Activated CD8-positive, alpha-beta T cell treated with anti-CD3 and anti-CD28 coated beads for 36 hours (primary cell): Measurements from ENCODE around the gene PDE4B. TPM values are rescaled to one million over a fixed set of nuclear protein-coding genes. Genes with fewer than 3 reads are reported as not detected.
"Not testable (repeated sequence)": the region's sequence is repeated elsewhere in the genome, so short reads cannot be mapped to it uniquely, and the experiment has no call there.

Experiments
- ATAC-seq: fragments of 200-7000 bp; cut with Tn5 transposase; one replicate; pipeline ENCODE4 v1.10.0; 2021; ENCODE audit warnings: mild to moderate bottlenecking, moderate library complexity
- CTCF ChIA-PET: fragments of 350-600 bp; sonication (Branson Sonifier 250); formaldehyde crosslinking; loops from one replicate; lab custom pipeline; 2021; ENCODE audit warnings: antibody characterized with exemption; lab: Charles Lee
- POLR2A ChIA-PET: fragments of 350-600 bp; sonication (Branson Sonifier 250); formaldehyde crosslinking; loops from one replicate; lab custom pipeline; 2021; ENCODE audit warnings: antibody characterized with exemption; lab: Charles Lee
- DNase-seq: peaks from one replicate; pipeline ENCODE4 v3.0.0-alpha.2; 2020
- H3K27ac Mint-ChIP-seq: one replicate; pipeline ENCODE4 v1.8.0; 2021; ENCODE audit warnings: mild to moderate bottlenecking, mixed read lengths
- H3K27me3 Mint-ChIP-seq: one replicate; pipeline ENCODE4 v1.8.0; 2021; ENCODE audit warnings: mixed read lengths
- H3K36me3 Mint-ChIP-seq: one replicate; pipeline ENCODE4 v1.8.0; 2021; ENCODE audit warnings: low read depth, mixed read lengths
- H3K4me1 Mint-ChIP-seq: one replicate; pipeline ENCODE4 v1.8.0; 2021; ENCODE audit warnings: low read depth, mixed read lengths
- H3K4me3 Mint-ChIP-seq: one replicate; pipeline ENCODE4 v1.8.0; 2021; ENCODE audit warnings: mild to moderate bottlenecking, moderate library complexity, mixed read lengths
- H3K9me3 Mint-ChIP-seq: one replicate; pipeline ENCODE4 v1.8.0; 2021; ENCODE audit warnings: mixed read lengths
- CTCF ChIP-seq: fragments of 200-600 bp; IDR thresholded peaks from one replicate; pipeline ENCODE4 v1.8.0; 2022; ENCODE audit warnings: antibody characterized with exemption, mild to moderate bottlenecking
- intact Hi-C: fragments of 100-400 bp; cut with micrococcal nuclease; formaldehyde crosslinking; loops from one replicate; pipeline ENCODE4 v1.10.0; 2022
- total RNA-seq, 2 experiments: library from RNA; stranded (reverse); gene quantifications; one replicate each; pipeline ENCODE4 v1.2.3, GENCODE V29; 2021

Gene PDE4B
- total RNA-seq, 2 experiments from 2014 or later, result 32.4 to 33.1 TPM

DNA sequence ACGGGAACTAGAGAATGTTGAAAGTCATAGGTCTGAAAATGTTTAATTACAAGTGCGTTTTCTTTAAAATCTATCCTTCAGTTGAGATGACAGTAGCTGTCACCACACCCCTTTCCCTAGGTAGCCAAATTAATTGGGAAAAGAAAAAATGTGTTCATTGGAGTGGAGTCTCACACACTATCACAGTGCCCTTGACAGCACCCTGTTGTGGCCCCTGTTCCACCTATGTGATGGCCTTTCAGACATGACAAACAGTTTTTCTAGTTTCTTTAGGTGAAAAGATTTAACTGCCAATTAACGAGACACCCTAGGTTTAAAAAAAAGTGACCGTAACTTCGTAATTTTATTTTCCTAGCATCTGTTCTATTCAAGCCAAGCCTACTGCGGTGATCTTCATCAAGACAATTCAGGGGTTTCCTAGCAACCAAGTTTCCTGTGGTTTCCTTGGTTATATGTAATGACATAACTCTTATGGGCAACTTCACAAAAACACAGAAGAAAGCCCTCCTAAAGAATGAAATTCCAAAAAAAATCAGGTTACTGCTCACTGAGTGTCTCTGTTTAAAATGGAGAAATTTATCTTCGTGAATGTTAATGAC, 298.3 kb downstream of the PDE4B start:
- Mint-ChIP-seq H3K4me3 (no peak overlapping the region), H3K9me3 (no peaks in the 10 kb centered on the region), H3K27me3 (peaks cover 1% of the 10 kb centered on the region), H3K27ac (no peak overlapping the region), H3K36me3 (no peaks in the 10 kb centered on the region), H3K4me1 (peaks cover 7% of the 10 kb centered on the region)
- ChIA-PET POLR2A (no interaction called here), CTCF (interaction anchor here (0.9 kb wide), 1 partner anchor 152 kb away, joined by 3 read pairs; no protein-coding TSS in a partner anchor)
- intact Hi-C loops, result no loop called here
- DNase-seq (no peak), ATAC-seq (no peak)
- no peak for TF ChIP-seq CTCF

- no peak for DNase-seq
- TF ChIP-seq CTCF, result no peak
- H3K27me3 Mint-ChIP-seq, result peaks cover 3% of the 10 kb centered on the region
- H3K27ac Mint-ChIP-seq, result no peak overlapping the region
- no peak overlapping the region for H3K4me3 Mint-ChIP-seq
- POLR2A ChIA-PET, result no interaction called here
- no peaks in the 10 kb centered on the region for H3K36me3 Mint-ChIP-seq
- intact Hi-C loops, result no loop called here
- no peak for ATAC-seq
- CTCF ChIA-PET, result interaction anchor here (1.2 kb wide), 1 partner anchor 11 kb away, joined by 4 read pairs; no protein-coding TSS in a partner anchor
- peaks cover 2% of the 10 kb centered on the region for H3K9me3 Mint-ChIP-seq
- H3K4me1 Mint-ChIP-seq, result peaks cover 7% of the 10 kb centered on the region
These were observed 302.5 kb downstream of the PDE4B start for GRCh38 chr1:66095190-66095589.

- H3K9me3 Mint-ChIP-seq, H3K4me1 Mint-ChIP-seq, H3K27ac Mint-ChIP-seq, DNase-seq, H3K27me3 Mint-ChIP-seq, intact Hi-C loops, ATAC-seq, H3K36me3 Mint-ChIP-seq, H3K4me3 Mint-ChIP-seq: not testable (repeated sequence)
- ChIA-PET CTCF (interaction anchor here (1.1 kb wide), 1 partner anchor 10 kb away, joined by 3 read pairs; no protein-coding TSS in a partner anchor), POLR2A (interaction anchor here (0.6 kb wide), 1 partner anchor 452 kb away, joined by 4 read pairs; no protein-coding TSS in a partner anchor)
These were observed 308.3 kb downstream of the PDE4B start for GRCh38 chr1:66100959-66101358.

- intact Hi-C loops, H3K36me3 Mint-ChIP-seq, H3K4me3 Mint-ChIP-seq, H3K9me3 Mint-ChIP-seq, DNase-seq, H3K4me1 Mint-ChIP-seq, H3K27ac Mint-ChIP-seq, CTCF ChIA-PET, POLR2A ChIA-PET, ATAC-seq, H3K27me3 Mint-ChIP-seq: not testable (repeated sequence)
These were observed 311.4 kb downstream of the PDE4B start for GRCh38 chr1:66104076-66104475.

DNA sequence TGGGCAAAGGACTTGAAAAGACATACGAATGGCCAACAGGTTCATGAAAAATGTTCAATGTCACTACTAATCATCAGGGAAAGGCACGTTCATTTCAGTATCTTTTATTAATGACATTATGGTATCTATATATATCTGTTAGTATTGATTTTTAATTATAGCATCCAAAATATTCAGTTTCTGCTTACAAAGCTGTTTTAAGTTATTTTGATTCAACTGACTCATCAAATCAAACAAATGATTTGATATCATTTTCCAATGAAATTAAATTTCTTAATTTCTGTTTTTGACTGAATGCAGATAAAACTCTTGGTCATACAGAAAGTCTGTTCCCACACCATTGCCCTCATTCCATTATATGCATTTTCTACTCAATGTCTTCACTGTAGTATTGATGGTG, 315.9 kb downstream of the PDE4B start:
- no peak for TF ChIP-seq CTCF
- DNase-seq (no peak), ATAC-seq (no peak)
- no peaks in the 10 kb centered on the region for H3K36me3 Mint-ChIP-seq
- H3K4me1 Mint-ChIP-seq, result no peaks in the 10 kb centered on the region
- H3K9me3 Mint-ChIP-seq, result no peaks in the 10 kb centered on the region
- ChIA-PET POLR2A (no interaction called here), CTCF (interaction anchor here (1.0 kb wide), 1 partner anchor 133 kb away, joined by 3 read pairs; no protein-coding TSS in a partner anchor)
- no peak overlapping the region for H3K27ac Mint-ChIP-seq
- peaks cover 5% of the 10 kb centered on the region for H3K27me3 Mint-ChIP-seq
- no peak overlapping the region for H3K4me3 Mint-ChIP-seq
- intact Hi-C loops, result no loop called here

- ATAC-seq (no peak), DNase-seq (no peak)
- Mint-ChIP-seq H3K4me3 (no peak overlapping the region), H3K36me3 (no peaks in the 10 kb centered on the region), H3K4me1 (no peaks in the 10 kb centered on the region), H3K9me3 (no peaks in the 10 kb centered on the region), H3K27me3 (peaks cover 5% of the 10 kb centered on the region), H3K27ac (no peak overlapping the region)
- ChIA-PET POLR2A (no interaction called here), CTCF (no interaction called here)
- TF ChIP-seq CTCF, result no peak
- intact Hi-C loops, result no loop called here
These were observed 320.2 kb downstream of the PDE4B start for GRCh38 chr1:66112744-66113400.
